Smooth muscle cell (in vitro differentiated cells): ENCODE data around the gene CNBD2. TPM values are rescaled to one million over a fixed set of nuclear protein-coding genes. Genes with fewer than 3 reads are reported as not detected.

Experiments
- DNase-seq: peaks from one replicate; lab custom pipeline; 2025; ENCODE audit not compliant: unreplicated experiment; lab: John Stamatoyannopoulos, UW
- H2AFZ ChIP-seq: fragments of 200-600 bp; sonication (generic); 2 replicates; pipeline ENCODE4 v1.6.0; 2016; ENCODE audit warnings: antibody characterized with exemption, low read depth, mild to moderate bottlenecking
- H3F3A ChIP-seq: fragments of 200-600 bp; sonication (generic); 2 replicates; pipeline ENCODE4 v1.6.0; 2017; ENCODE audit warnings: antibody characterized with exemption, low read depth
- H3K27ac ChIP-seq: fragments of 200-600 bp; sonication (generic); 2 replicates; pipeline ENCODE4 v1.5.1; 2016; ENCODE audit warnings: low read depth, mild to moderate bottlenecking
- H3K27me3 ChIP-seq: fragments of 200-600 bp; sonication (generic); 2 replicates; pipeline ENCODE4 v1.6.1; 2016; ENCODE audit warnings: low read depth, mild to moderate bottlenecking
- H3K36me3 ChIP-seq: fragments of 200-600 bp; sonication (generic); 2 replicates; pipeline ENCODE4 v1.5.1; 2016; ENCODE audit warnings: low read depth
- H3K4me1 ChIP-seq: fragments of 200-600 bp; sonication (generic); 2 replicates; pipeline ENCODE4 v1.5.1; 2016; ENCODE audit warnings: low read depth
- H3K4me2 ChIP-seq: fragments of 200-600 bp; sonication (generic); 2 replicates; pipeline ENCODE4 v1.6.0; 2016; ENCODE audit warnings: mild to moderate bottlenecking
- H3K4me3 ChIP-seq: fragments of 200-600 bp; sonication (generic); 2 replicates; pipeline ENCODE4 v1.5.1; 2016; ENCODE audit warnings: mild to moderate bottlenecking
- H3K79me2 ChIP-seq: fragments of 200-600 bp; sonication (generic); 2 replicates; pipeline ENCODE4 v1.6.0; 2016; ENCODE audit warnings: low read depth, mild to moderate bottlenecking
- H3K9ac ChIP-seq: fragments of 200-600 bp; sonication (generic); 2 replicates; pipeline ENCODE4 v1.6.0; 2016; ENCODE audit warnings: low read depth
- H3K9me3 ChIP-seq: fragments of 200-600 bp; sonication (generic); replicated peaks from 2 replicates; pipeline ENCODE4 v1.5.1; 2016; ENCODE audit warnings: low read depth
- H4K20me1 ChIP-seq: fragments of 200-600 bp; sonication (generic); 2 replicates; pipeline ENCODE4 v1.6.0; 2016; ENCODE audit warnings: low read depth
- CTCF ChIP-seq: fragments of 200-600 bp; sonication (generic); IDR thresholded peaks from 2 replicates; pipeline ENCODE4 v1.5.1; 2017; ENCODE audit warnings: borderline replicate concordance, mild to moderate bottlenecking, antibody characterized with exemption; ENCODE audit not compliant: insufficient read depth, poor library complexity, severe bottlenecking
- WGBS: methylation state at CpG from one replicate; pipeline ENCODE4 v1.1.7; 2016; ENCODE audit warnings: low lambda C conversion rate; 5-methylcytosine and 5-hydroxymethylcytosine counted together
- polyA plus RNA-seq: library from polyadenylated mRNA; unstranded; fragments of >200 nt; fragmentation: Nextera tagmentation; extraction: Ambion mirVana; gene quantifications from 2 replicates; pipeline ENCODE4 v1.2.1, GENCODE V29; 2016
- total RNA-seq: library from RNA; depleted of rRNA; stranded (reverse); fragments of >200 nt; gene quantifications from 2 replicates; pipeline ENCODE4 v1.2.3, GENCODE V29; 2014

The CNBD2 gene
- total and polyA plus RNA-seq, 2 experiments from 2014 or later, result 2.8 to 10.2 TPM

GRCh38 chr20:36063916-36064657 is 95.7 kb downstream of the CNBD2 start:
- Histone ChIP-seq H3K36me3 (no peaks in the 10 kb centered on the region), H3K4me3 (peak overlapping the region; percentile 67), H3F3A (no peaks in the 10 kb centered on the region), H3K79me2 (no peaks in the 10 kb centered on the region), H4K20me1 (no peaks in the 10 kb centered on the region), H3K9me3 (no peaks in the 10 kb centered on the region), H3K27ac (peak overlapping the region; percentile 79), H2AFZ (peak overlapping the region; percentile 98), H3K9ac (peak overlapping the region; percentile 86), H3K4me2 (peak overlapping the region; percentile 94), H3K4me1 (peaks cover 5% of the 10 kb centered on the region), H3K27me3 (no peaks in the 10 kb centered on the region)
- DNase-seq, result no peak
- no peak for TF ChIP-seq CTCF
- 24% methylated on average over 26 of the region's 26 CpGs for WGBS

- Histone ChIP-seq H3K9me3 (no peaks in the 10 kb centered on the region), H3K27ac (peak overlapping the region; percentile 79), H3K36me3 (no peaks in the 10 kb centered on the region), H3F3A (no peaks in the 10 kb centered on the region), H3K4me2 (peak overlapping the region; percentile 94), H3K27me3 (no peaks in the 10 kb centered on the region), H3K9ac (peak overlapping the region; percentile 86), H4K20me1 (no peaks in the 10 kb centered on the region), H2AFZ (peak overlapping the region; percentile 98), H3K79me2 (no peaks in the 10 kb centered on the region), H3K4me3 (peak overlapping the region; percentile 67), H3K4me1 (peaks cover 5% of the 10 kb centered on the region)
- peak; percentile 94 for DNase-seq
- TF ChIP-seq CTCF, result no peak
- WGBS, result 3% methylated on average over 61 of the region's 61 CpGs
Observed at GRCh38 chr20:36064658-36065426, 96.5 kb downstream of the CNBD2 start.

GRCh38 chr20:36065427-36065998 is 97.1 kb downstream of the CNBD2 start:
- H3K4me1 ChIP-seq, result peaks cover 9% of the 10 kb centered on the region
- H2AFZ ChIP-seq, result peak overlapping the region; percentile 88
- H3K4me2 ChIP-seq, result peak overlapping the region; percentile 94
- no peaks in the 10 kb centered on the region for H3K27me3 ChIP-seq
- H4K20me1 ChIP-seq, result no peaks in the 10 kb centered on the region
- no peaks in the 10 kb centered on the region for H3K36me3 ChIP-seq
- H3K4me3 ChIP-seq, result peak overlapping the region; percentile 67
- TF ChIP-seq CTCF, result no peak
- peak overlapping the region; percentile 79 for H3K27ac ChIP-seq
- DNase-seq, result no peak
- H3K9ac ChIP-seq, result peak overlapping the region; percentile 66
- no peaks in the 10 kb centered on the region for H3K79me2 ChIP-seq
- WGBS, result 67% methylated on average over 24 of the region's 24 CpGs
- H3K9me3 ChIP-seq, result no peaks in the 10 kb centered on the region
- H3F3A ChIP-seq, result no peaks in the 10 kb centered on the region
